Measurements from ENCODE around the gene ANO2.

ANO2 gene

DNA sequence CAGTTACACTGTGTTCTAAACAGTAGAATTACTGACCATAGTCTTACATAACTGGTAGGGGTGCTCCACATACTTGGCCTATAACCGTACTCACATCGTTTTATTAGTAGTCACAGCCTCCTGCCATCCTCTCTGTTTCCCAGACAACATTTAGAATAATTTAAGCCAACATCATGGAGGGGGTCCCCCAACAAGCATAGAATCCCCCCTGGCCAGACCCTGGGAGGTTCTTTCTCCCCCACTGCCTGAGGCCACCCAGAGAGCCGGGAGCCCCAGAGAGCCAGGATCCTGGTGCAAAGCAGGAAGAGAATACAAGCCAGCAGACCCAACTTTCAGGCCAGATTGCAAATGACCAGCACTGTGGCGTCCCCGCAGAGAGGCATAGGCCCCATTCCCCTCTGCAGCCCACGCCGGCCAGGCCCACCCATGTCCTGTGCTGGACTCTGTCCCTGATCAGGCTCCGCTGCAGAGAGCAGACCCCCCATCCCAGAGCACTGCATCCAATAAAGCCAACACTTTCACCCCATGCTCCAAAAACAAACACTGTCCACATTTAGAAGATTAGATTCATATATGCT, 317.9 kb downstream of the ANO2 start:
- TF ChIP-seq, protein P1, sequence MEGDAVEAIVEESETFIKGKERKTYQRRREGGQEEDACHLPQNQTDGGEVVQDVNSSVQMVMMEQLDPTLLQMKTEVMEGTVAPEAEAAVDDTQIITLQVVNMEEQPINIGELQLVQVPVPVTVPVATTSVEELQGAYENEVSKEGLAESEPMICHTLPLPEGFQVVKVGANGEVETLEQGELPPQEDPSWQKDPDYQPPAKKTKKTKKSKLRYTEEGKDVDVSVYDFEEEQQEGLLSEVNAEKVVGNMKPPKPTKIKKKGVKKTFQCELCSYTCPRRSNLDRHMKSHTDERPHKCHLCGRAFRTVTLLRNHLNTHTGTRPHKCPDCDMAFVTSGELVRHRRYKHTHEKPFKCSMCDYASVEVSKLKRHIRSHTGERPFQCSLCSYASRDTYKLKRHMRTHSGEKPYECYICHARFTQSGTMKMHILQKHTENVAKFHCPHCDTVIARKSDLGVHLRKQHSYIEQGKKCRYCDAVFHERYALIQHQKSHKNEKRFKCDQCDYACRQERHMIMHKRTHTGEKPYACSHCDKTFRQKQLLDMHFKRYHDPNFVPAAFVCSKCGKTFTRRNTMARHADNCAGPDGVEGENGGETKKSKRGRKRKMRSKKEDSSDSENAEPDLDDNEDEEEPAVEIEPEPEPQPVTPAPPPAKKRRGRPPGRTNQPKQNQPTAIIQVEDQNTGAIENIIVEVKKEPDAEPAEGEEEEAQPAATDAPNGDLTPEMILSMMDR (IDR thresholded peaks at IDR 0.05; ENCODE audit: low read depth, low read length), result no peak
- DNase-seq (ENCODE audit: extremely low read depth, low read depth), result no peak

DNA sequence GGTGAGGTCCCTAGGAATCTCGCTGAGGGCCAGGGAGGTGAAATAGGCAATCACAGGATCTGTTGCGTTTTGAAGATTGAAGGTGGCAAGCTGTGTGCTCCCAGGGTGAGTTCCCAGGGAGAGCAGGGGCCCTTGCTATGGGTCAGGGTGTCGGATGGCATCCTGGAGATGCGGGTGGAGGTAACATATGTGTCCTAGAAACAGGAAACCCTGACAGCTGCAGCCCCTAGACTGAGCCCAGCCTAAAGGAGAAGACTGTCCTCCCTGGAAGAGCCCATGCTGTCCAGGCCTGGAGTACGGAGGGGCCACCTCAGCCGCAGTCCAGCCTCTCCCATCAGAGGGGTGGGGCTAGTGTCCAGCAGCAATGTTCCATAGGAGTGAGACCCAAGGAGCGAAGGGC, 318.9 kb downstream of the ANO2 start:
- DNase-seq (ENCODE audit: extremely low read depth, low read depth), result no peak
- TF ChIP-seq, protein P1 (IDR thresholded peaks at IDR 0.05; ENCODE audit: low read depth, low read length), result no peak

- TF ChIP-seq, protein P1 (IDR thresholded peaks at IDR 0.05; ENCODE audit: low read depth, low read length), result no peak
- no peak for DNase-seq (ENCODE audit: extremely low read depth, low read depth)
These were observed 320.4 kb downstream of the ANO2 start for GRCh38 chr12:5624486-5625272.

DNA sequence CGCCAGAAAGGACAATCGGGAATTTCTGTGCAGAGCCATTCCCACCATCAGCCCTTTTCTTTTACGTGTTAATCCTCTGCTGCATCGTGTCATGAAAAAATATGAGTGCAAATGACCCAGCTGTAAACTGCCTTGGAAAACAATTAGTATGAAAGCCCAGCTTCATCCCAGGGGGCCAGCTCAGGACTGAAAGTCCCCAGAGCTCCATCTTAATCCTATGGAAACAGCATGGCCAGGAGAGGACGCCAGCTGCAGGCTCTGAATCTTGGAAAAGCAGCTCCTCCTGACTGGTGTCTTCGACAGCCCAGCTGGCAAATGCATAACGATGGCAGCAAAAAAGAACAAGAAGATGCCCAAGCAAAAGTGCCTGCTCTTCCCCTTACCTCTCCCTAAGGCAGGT, 321.6 kb downstream of the ANO2 start:
- no peak for DNase-seq (ENCODE audit: extremely low read depth, low read depth)
- TF ChIP-seq, protein P1 (IDR thresholded peaks at IDR 0.05; ENCODE audit: low read depth, low read length), result no peak

DNA sequence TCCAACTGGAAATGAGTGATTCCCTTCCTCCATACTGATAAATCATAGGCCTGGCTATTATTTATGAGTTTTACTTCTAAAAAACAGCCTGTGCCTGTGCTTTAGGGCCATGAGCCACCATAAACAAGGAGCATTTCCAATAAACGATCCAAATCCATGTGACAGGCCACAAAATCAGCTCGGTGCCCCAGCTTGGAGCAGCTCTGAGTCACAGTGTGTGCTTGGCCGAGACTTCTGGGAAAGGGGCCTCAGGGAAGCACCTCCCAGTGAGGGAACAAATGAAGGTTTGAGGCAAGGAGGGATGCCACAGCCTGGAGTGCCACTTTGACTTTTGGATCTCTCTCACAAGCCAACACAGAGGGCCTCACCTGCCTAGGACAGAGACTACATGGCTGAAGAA, 322.8 kb downstream of the ANO2 start:
- DNase-seq (ENCODE audit: extremely low read depth, low read depth), result no peak
- TF ChIP-seq, protein P1 (IDR thresholded peaks at IDR 0.05; ENCODE audit: low read depth, low read length), result no peak

DNA sequence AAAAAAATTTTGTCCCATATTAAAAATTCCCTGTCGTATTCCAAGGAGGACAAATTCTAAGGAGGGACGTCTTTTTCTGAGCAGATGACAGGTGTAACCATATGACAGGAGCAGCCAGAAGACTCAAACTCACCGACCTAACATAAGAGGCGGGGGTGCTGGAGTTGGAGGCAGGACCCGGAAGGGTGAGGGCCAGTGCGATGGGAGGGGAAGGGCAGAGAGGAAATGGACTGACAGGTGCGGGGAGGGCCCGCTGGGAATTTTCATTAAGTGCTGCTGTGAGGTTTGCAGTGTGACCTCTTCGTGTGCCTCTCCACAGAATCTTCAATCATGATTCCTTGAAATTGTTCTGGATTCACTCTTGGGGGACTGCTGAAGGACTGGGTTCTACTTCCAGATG, 323.7 kb downstream of the ANO2 start:
- TF ChIP-seq, protein P1 (IDR thresholded peaks at IDR 0.05; ENCODE audit: low read depth, low read length), result no peak
- no peak for DNase-seq (ENCODE audit: extremely low read depth, low read depth)

- TF ChIP-seq, protein P1 (IDR thresholded peaks at IDR 0.05; ENCODE audit: low read depth, low read length), result no peak
- no peak for DNase-seq (ENCODE audit: extremely low read depth, low read depth)
These were observed 324.2 kb downstream of the ANO2 start for GRCh38 chr12:5620896-5621295.
